ENCODE measurements around the gene SZRD1. TPM values are rescaled to one million over a fixed set of nuclear protein-coding genes. Genes with fewer than 3 reads are reported as not detected.

The SZRD1 gene
- total and polyA plus RNA-seq, 9 of the 15 experiments (the other 6 are each of a cell fraction or from before 2014, with no cell fraction given), result 3.9 to 149 (median 82.5) TPM

- TF ChIP-seq E2F1 (CRISPR knock-in tag; IDR thresholded peaks at IDR 0.05) (no peak), ZNF239 (CRISPR knock-in tag; IDR thresholded peaks at IDR 0.05) (no peak), HDGF (IDR thresholded peaks at IDR 0.05) (no peak), SAP30 (IDR thresholded peaks at IDR 0.05; ENCODE audit: borderline replicate concordance, insufficient read depth, low read depth, low read length, poor library complexity, severe bottlenecking) (no peak), E2F6 (IDR thresholded peaks at IDR 0.05; ENCODE audit: borderline replicate concordance in 1 of 2, extremely low read depth in 1 of 2, insufficient read depth in 1 of 2, insufficient read length in 1 of 2, low read depth in 1 of 2, low read length in 1 of 2, poor library complexity in 1 of 2, severe bottlenecking in 1 of 2) (peak in 1 of 2 experiments; percentile 25), CEBPG (CRISPR knock-in tag; IDR thresholded peaks at IDR 0.05) (peak; percentile 84), CEBPG (tag; conservative IDR thresholded peaks at IDR 0.05 in 1 of 2, IDR thresholded peaks at IDR 0.05 in 1 of 2) (peak; percentile 17 to 72; a peak in 3 of 4 replicates), YY1 (IDR thresholded peaks at IDR 0.05; ENCODE audit: borderline replicate concordance in 1 of 3, control insufficient read depth in 1 of 3, extremely low read depth in 1 of 3, insufficient read depth in 3 of 3, insufficient read length in 1 of 3, insufficient replicate concordance in 2 of 3, low read depth in 1 of 3, low read length in 2 of 3) (no peak), ZFX (CRISPR knock-in tag; IDR thresholded peaks at IDR 0.05) (no peak), SPI1 (IDR thresholded peaks at IDR 0.05; ENCODE audit: borderline replicate concordance, low read depth, low read length) (0 out of 2 replicates have a peak, but pooled peaks have one; percentile 23), HDAC8 (tag; IDR thresholded peaks at IDR 0.05) (0 out of 2 replicates have a peak, but pooled peaks have one; percentile 24), RNF219 (CRISPR knock-in tag; IDR thresholded peaks at IDR 0.05) (no peak), SRSF1 (IDR thresholded peaks at IDR 0.05; ENCODE audit: low read depth, low read length) (no peak)
- TF ChIP-seq, protein P1, sequence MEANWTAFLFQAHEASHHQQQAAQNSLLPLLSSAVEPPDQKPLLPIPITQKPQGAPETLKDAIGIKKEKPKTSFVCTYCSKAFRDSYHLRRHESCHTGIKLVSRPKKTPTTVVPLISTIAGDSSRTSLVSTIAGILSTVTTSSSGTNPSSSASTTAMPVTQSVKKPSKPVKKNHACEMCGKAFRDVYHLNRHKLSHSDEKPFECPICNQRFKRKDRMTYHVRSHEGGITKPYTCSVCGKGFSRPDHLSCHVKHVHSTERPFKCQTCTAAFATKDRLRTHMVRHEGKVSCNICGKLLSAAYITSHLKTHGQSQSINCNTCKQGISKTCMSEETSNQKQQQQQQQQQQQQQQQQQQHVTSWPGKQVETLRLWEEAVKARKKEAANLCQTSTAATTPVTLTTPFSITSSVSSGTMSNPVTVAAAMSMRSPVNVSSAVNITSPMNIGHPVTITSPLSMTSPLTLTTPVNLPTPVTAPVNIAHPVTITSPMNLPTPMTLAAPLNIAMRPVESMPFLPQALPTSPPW (CRISPR knock-in tag; IDR thresholded peaks at IDR 0.05), result no peak
- TF ChIP-seq, protein P2, sequence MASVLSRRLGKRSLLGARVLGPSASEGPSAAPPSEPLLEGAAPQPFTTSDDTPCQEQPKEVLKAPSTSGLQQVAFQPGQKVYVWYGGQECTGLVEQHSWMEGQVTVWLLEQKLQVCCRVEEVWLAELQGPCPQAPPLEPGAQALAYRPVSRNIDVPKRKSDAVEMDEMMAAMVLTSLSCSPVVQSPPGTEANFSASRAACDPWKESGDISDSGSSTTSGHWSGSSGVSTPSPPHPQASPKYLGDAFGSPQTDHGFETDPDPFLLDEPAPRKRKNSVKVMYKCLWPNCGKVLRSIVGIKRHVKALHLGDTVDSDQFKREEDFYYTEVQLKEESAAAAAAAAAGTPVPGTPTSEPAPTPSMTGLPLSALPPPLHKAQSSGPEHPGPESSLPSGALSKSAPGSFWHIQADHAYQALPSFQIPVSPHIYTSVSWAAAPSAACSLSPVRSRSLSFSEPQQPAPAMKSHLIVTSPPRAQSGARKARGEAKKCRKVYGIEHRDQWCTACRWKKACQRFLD (CRISPR knock-in tag; IDR thresholded peaks at IDR 0.05), result no peak
- TF ChIP-seq, protein P3, sequence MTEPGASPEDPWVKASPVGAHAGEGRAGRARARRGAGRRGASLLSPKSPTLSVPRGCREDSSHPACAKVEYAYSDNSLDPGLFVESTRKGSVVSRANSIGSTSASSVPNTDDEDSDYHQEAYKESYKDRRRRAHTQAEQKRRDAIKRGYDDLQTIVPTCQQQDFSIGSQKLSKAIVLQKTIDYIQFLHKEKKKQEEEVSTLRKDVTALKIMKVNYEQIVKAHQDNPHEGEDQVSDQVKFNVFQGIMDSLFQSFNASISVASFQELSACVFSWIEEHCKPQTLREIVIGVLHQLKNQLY (CRISPR knock-in tag; conservative IDR thresholded peaks at IDR 0.05), result no peak
Observed at GRCh38 chr1:16391411-16391810, 24.4 kb downstream of the SZRD1 start (continued).
